MM.1S (cell line): Measurements from ENCODE around the gene ARGLU1.

ENCODE experiments used
- DNase-seq: peaks from one replicate; pipeline ENCODE4 v3.0.0-alpha.2; 2015
- H2AFZ ChIP-seq: fragments of 300-600 bp; sonication (generic); 2 replicates; pipeline ENCODE4 v1.6.0; 2016; ENCODE audit warnings: antibody characterized with exemption, low read length
- H3F3A ChIP-seq: fragments of 300-600 bp; sonication (generic); 2 replicates; pipeline ENCODE4 v1.6.1; 2016; ENCODE audit warnings: mild to moderate bottlenecking, antibody characterized with exemption, low read length, moderate library complexity, mixed read lengths; ENCODE audit not compliant: insufficient read depth
- H3K27ac ChIP-seq: fragments of 300-600 bp; sonication (generic); 2 replicates; pipeline ENCODE4 v1.5.1; 2016; ENCODE audit warnings: mild to moderate bottlenecking, low read length
- H3K27me3 ChIP-seq: fragments of 300-600 bp; sonication (generic); replicated peaks from 2 replicates; pipeline ENCODE4 v1.6.0; 2016; ENCODE audit warnings: low read length; ENCODE audit not compliant: insufficient read depth
- H3K36me3 ChIP-seq: fragments of 300-600 bp; sonication (generic); replicated peaks from 2 replicates; pipeline ENCODE4 v1.6.1; 2016; ENCODE audit warnings: mild to moderate bottlenecking, low read length, mixed read lengths; ENCODE audit not compliant: insufficient read depth
- H3K4me1 ChIP-seq: fragments of 300-600 bp; sonication (generic); 2 replicates; pipeline ENCODE4 v1.6.1; 2016; ENCODE audit warnings: low read length, mixed read lengths
- H3K4me2 ChIP-seq: fragments of 300-600 bp; sonication (generic); 2 replicates; pipeline ENCODE4 v1.6.0; 2016; ENCODE audit warnings: low read depth, low read length
- H3K4me3 ChIP-seq: fragments of 300-600 bp; sonication (generic); 2 replicates; pipeline ENCODE4 v1.5.1; 2016; ENCODE audit warnings: low read length, mixed read lengths
- H3K79me2 ChIP-seq: fragments of 300-600 bp; sonication (generic); 2 replicates; pipeline ENCODE4 v1.6.1; 2016; ENCODE audit warnings: mixed run types, low read length, mixed read lengths
- H3K9ac ChIP-seq: fragments of 300-600 bp; sonication (generic); 2 replicates; pipeline ENCODE4 v1.6.1; 2016; ENCODE audit warnings: low read length, mixed read lengths
- H3K9me2 ChIP-seq: fragments of 300-600 bp; sonication (generic); replicated peaks from 2 replicates; pipeline ENCODE4 v1.6.1; 2016; ENCODE audit warnings: mild to moderate bottlenecking, low read length, mixed read lengths; ENCODE audit not compliant: insufficient read depth
- H3K9me3 ChIP-seq: fragments of 300-600 bp; sonication (generic); replicated peaks from 2 replicates; pipeline ENCODE4 v1.6.1; 2016; ENCODE audit warnings: mild to moderate bottlenecking, low read length, mixed read lengths; ENCODE audit not compliant: insufficient read depth
- H4K20me1 ChIP-seq: fragments of 300-600 bp; sonication (generic); 2 replicates; pipeline ENCODE4 v1.6.1; 2016; ENCODE audit warnings: mild to moderate bottlenecking, low read length, moderate library complexity, mixed read lengths; ENCODE audit not compliant: insufficient read depth
- EZH2 ChIP-seq: fragments of 300-600 bp; sonication (generic); optimal IDR thresholded peaks from 2 replicates; pipeline ENCODE3; 2017; ENCODE audit warnings: low read depth, mild to moderate bottlenecking, antibody characterized with exemption, low read length, mixed read lengths
- EZH2phosphoT487 ChIP-seq: fragments of 300-600 bp; sonication (generic); IDR thresholded peaks from 2 replicates; pipeline ENCODE4 v1.6.1; 2018; ENCODE audit warnings: antibody characterized with exemption, low read length
- TF ChIP-seq, protein P1 (sequence below): fragments of 300-600 bp; sonication (generic); IDR thresholded peaks from 2 replicates; pipeline ENCODE4 v1.5.1; 2016; ENCODE audit warnings: antibody characterized with exemption, low read length, mixed read lengths

ARGLU1 gene

GRCh38 chr13:106503272-106503671, 64.7 kb downstream of the ARGLU1 start:
- no peak overlapping the region for H3K27ac ChIP-seq

GRCh38 chr13:106500445-106500844, 67.5 kb downstream of the ARGLU1 start:
- H3K36me3 ChIP-seq = no peaks in the 10 kb centered on the region
- H3K4me1 ChIP-seq = no peaks in the 10 kb centered on the region
- no peak overlapping the region for H3K9ac ChIP-seq
- no peak for DNase-seq
- no peak overlapping the region for H3K4me3 ChIP-seq
- no peak overlapping the region for H3K4me2 ChIP-seq
- H3F3A ChIP-seq = no peaks in the 10 kb centered on the region
- no peaks in the 10 kb centered on the region for H3K79me2 ChIP-seq
- H3K27ac ChIP-seq = no peak overlapping the region
- no peaks in the 10 kb centered on the region for H3K9me3 ChIP-seq
- no peaks in the 10 kb centered on the region for H3K9me2 ChIP-seq
- no peaks in the 10 kb centered on the region for H3K27me3 ChIP-seq
- H4K20me1 ChIP-seq = no peaks in the 10 kb centered on the region
- H2AFZ ChIP-seq = no peak overlapping the region
- TF ChIP-seq, protein P1, sequence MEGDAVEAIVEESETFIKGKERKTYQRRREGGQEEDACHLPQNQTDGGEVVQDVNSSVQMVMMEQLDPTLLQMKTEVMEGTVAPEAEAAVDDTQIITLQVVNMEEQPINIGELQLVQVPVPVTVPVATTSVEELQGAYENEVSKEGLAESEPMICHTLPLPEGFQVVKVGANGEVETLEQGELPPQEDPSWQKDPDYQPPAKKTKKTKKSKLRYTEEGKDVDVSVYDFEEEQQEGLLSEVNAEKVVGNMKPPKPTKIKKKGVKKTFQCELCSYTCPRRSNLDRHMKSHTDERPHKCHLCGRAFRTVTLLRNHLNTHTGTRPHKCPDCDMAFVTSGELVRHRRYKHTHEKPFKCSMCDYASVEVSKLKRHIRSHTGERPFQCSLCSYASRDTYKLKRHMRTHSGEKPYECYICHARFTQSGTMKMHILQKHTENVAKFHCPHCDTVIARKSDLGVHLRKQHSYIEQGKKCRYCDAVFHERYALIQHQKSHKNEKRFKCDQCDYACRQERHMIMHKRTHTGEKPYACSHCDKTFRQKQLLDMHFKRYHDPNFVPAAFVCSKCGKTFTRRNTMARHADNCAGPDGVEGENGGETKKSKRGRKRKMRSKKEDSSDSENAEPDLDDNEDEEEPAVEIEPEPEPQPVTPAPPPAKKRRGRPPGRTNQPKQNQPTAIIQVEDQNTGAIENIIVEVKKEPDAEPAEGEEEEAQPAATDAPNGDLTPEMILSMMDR = no peak
- TF ChIP-seq EZH2 (no peak), EZH2phosphoT487 (no peak)

More at GRCh38 chr13:106503272-106503671, 64.7 kb downstream of the ARGLU1 start:
- H3K36me3 ChIP-seq = no peaks in the 10 kb centered on the region
- no peak overlapping the region for H3K9ac ChIP-seq
- TF ChIP-seq EZH2phosphoT487 (no peak), EZH2 (no peak)
- TF ChIP-seq, protein P1 = no peak
- no peak overlapping the region for H2AFZ ChIP-seq
- no peak for DNase-seq
- H3K79me2 ChIP-seq = no peaks in the 10 kb centered on the region
- H3K4me3 ChIP-seq = no peak overlapping the region
- H3K4me1 ChIP-seq = no peaks in the 10 kb centered on the region
- no peaks in the 10 kb centered on the region for H3F3A ChIP-seq
- H4K20me1 ChIP-seq = no peaks in the 10 kb centered on the region
- no peaks in the 10 kb centered on the region for H3K9me2 ChIP-seq
- no peak overlapping the region for H3K4me2 ChIP-seq
- H3K27me3 ChIP-seq = no peaks in the 10 kb centered on the region
- H3K9me3 ChIP-seq = no peaks in the 10 kb centered on the region

GRCh38 chr13:106499896-106500295, 68.0 kb downstream of the ARGLU1 start:
- TF ChIP-seq EZH2phosphoT487 (no peak), EZH2 (no peak)
- TF ChIP-seq, protein P1 = no peak
- Histone ChIP-seq H3K9me3 (no peaks in the 10 kb centered on the region), H3K9me2 (no peaks in the 10 kb centered on the region), H2AFZ (no peak overlapping the region), H3K27ac (no peak overlapping the region), H3K27me3 (no peaks in the 10 kb centered on the region), H3F3A (no peaks in the 10 kb centered on the region), H3K4me2 (no peak overlapping the region), H3K79me2 (no peaks in the 10 kb centered on the region), H3K36me3 (no peaks in the 10 kb centered on the region), H4K20me1 (no peaks in the 10 kb centered on the region), H3K4me3 (no peak overlapping the region), H3K4me1 (no peaks in the 10 kb centered on the region), H3K9ac (no peak overlapping the region)
- DNase-seq = peak; percentile 21
